K562 (cell line): Measurements from ENCODE around the gene SERPINB11. TPM values are rescaled to one million over a fixed set of nuclear protein-coding genes. Genes with fewer than 3 reads are reported as not detected.

Source experiments
- ATAC-seq: fragments of 200-7000 bp; cut with Tn5 transposase; 3 replicates; pipeline ENCODE4 v1.9.1; 2020; ENCODE audit warnings: moderate library complexity
- BruUV-seq: library from RNA; stranded (reverse); fragments of 400-500 nt; replicated peaks from 2 replicates; lab custom pipeline; 2021; lab: Mats Ljungman, UMichigan
- CTCF ChIA-PET: fragments of 300-600 bp; formaldehyde crosslinking; extraction: SDS; loops from one replicate; lab custom pipeline; 2021; ENCODE audit warnings: low intra/inter-chr PET ratio; lab: Yijun Ruan, JAX
- POLR2A ChIA-PET: fragments of 300-600, 350-650 bp; sonication (Branson Sonifier 250); formaldehyde crosslinking; extraction: SDS; loops from one replicate; lab custom pipeline; 2021; ENCODE audit warnings: antibody characterized with exemption, inconsistent platforms; lab: Yijun Ruan, JAX
- DNase-seq, 4 experiments: peaks; one replicate each; pipeline versions ENCODE4 v3.0.0 to v3.0.0-alpha.2; 2011 to 2018; ENCODE audit warnings: low spot score in 3 of 4, mixed read lengths in 3 of 4; ENCODE audit errors: extremely low read depth in 1 of 4
- FAIRE-seq: peaks from 2 replicates; lab custom pipeline; 2011; peaks lifted over from hg19 to GRCh38; lab: Jason Lieb, UNC
- H2AFZ ChIP-seq: 2 replicates; pipeline ENCODE4 v1.6.0; 2011; ENCODE audit warnings: low read depth, low read length, control low read depth, inconsistent platforms
- H3K27ac ChIP-seq: fragments of 200-600 bp; 3 replicates; pipeline ENCODE4 v1.8.0; 2011; ENCODE audit warnings: low read depth, mild to moderate bottlenecking, control low read depth, inconsistent platforms, low read length, moderate library complexity, mixed read lengths; ENCODE audit errors: extremely low read depth
- H3K27me3 ChIP-seq, 2 experiments: fragments of 300-600 bp in 1 of 2; 2 replicates in 1 of 2; 3 replicates in 1 of 2; pipeline versions ENCODE4 v1.6.0 to v1.8.0; 2011; ENCODE audit warnings: inconsistent platforms in 2 of 2, low read length in 2 of 2, mild to moderate bottlenecking in 1 of 2, mixed read lengths in 1 of 2, moderate library complexity in 1 of 2; ENCODE audit not compliant: control insufficient read depth in 2 of 2, insufficient read depth in 2 of 2
- H3K36me3 ChIP-seq: fragments of 300-600 bp; 3 replicates; pipeline ENCODE4 v1.8.0; 2011; ENCODE audit warnings: mild to moderate bottlenecking, low read length, inconsistent platforms; ENCODE audit not compliant: control insufficient read depth, insufficient read depth
- H3K4me1 ChIP-seq, 2 experiments: fragments of 200-600 bp in 1 of 2; replicated peaks in 1 of 2; 2 replicates in 1 of 2; 3 replicates in 1 of 2; pipeline versions ENCODE4 v1.5.1 to v1.8.0; 2011; ENCODE audit warnings: inconsistent platforms in 2 of 2, low read length in 2 of 2, mild to moderate bottlenecking in 1 of 2, mixed read lengths in 1 of 2, moderate library complexity in 1 of 2; ENCODE audit not compliant: control insufficient read depth in 2 of 2, insufficient read depth in 2 of 2
- H3K4me2 ChIP-seq: 2 replicates; pipeline ENCODE4 v1.6.1; 2011; ENCODE audit warnings: low read length, control low read depth, inconsistent platforms, mixed read lengths; ENCODE audit not compliant: insufficient read depth
- H3K4me3 ChIP-seq: fragments of 200-600 bp; sonication (generic), shearing (Covaris generic); 2 replicates; pipeline ENCODE4 v1.5.1; 2016; ENCODE audit warnings: control low read depth, inconsistent platforms
- H3K79me2 ChIP-seq: fragments of 200-600 bp; 3 replicates; pipeline ENCODE4 v1.8.0; 2011; ENCODE audit warnings: low read length, inconsistent platforms; ENCODE audit not compliant: control insufficient read depth, insufficient read depth
- H3K9ac ChIP-seq, 2 experiments: 2 replicates each; pipeline versions ENCODE4 v1.6.0 to v1.6.1; 2011; ENCODE audit warnings: low read depth in 2 of 2, low read length in 2 of 2, control low read depth in 1 of 2, inconsistent platforms in 1 of 2, mild to moderate bottlenecking in 1 of 2, mixed read lengths in 1 of 2; ENCODE audit not compliant: insufficient read depth in 1 of 2
- H3K9me1 ChIP-seq: one replicate; pipeline ENCODE4 v1.6.0; 2011; ENCODE audit warnings: inconsistent platforms, mild to moderate bottlenecking, low read length, moderate library complexity; ENCODE audit not compliant: control insufficient read depth, insufficient read depth
- H3K9me3 ChIP-seq: replicated peaks from 2 replicates; pipeline ENCODE4 v1.5.1; 2011; ENCODE audit warnings: low read depth, low read length, inconsistent platforms; ENCODE audit not compliant: control insufficient read depth, insufficient read depth
- H4K20me1 ChIP-seq: replicated peaks from 2 replicates; pipeline ENCODE4 v1.6.1; 2011; ENCODE audit warnings: low read length, inconsistent platforms, mixed read lengths; ENCODE audit not compliant: control insufficient read depth, insufficient read depth
- CBX2 ChIP-seq: fragments of 200-600 bp; sonication (generic); IDR thresholded peaks from one replicate; pipeline ENCODE4 v1.6.1; 2012; ENCODE audit warnings: mild to moderate bottlenecking, low read length, inconsistent platforms; ENCODE audit not compliant: insufficient read depth, poor library complexity, severe bottlenecking
- ETV5 ChIP-seq: sonication (generic); formaldehyde crosslinking; IDR thresholded peaks from 2 replicates; pipeline ENCODE4 v1.4.0; 2020; ENCODE audit warnings: low read depth, mild to moderate bottlenecking, missing genetic modification reagents
- KLF13 ChIP-seq: fragments of 450-650 bp; IDR thresholded peaks from 2 replicates; pipeline ENCODE4 v1.6.1; 2016; ENCODE audit warnings: missing genetic modification characterization, low read depth, mild to moderate bottlenecking, missing compliant biosample characterization, moderate library complexity, borderline replicate concordance
- RBBP5 ChIP-seq: fragments of 200-600 bp; sonication (generic); IDR thresholded peaks from 2 replicates; pipeline ENCODE4 v1.6.1; 2012; ENCODE audit warnings: borderline replicate concordance, mild to moderate bottlenecking, low read length, control low read depth, inconsistent platforms; ENCODE audit not compliant: insufficient read depth, poor library complexity, severe bottlenecking
- RFX1 ChIP-seq: fragments of 450-650 bp; IDR thresholded peaks from 2 replicates; pipeline ENCODE4 v1.6.1; 2016; ENCODE audit warnings: mild to moderate bottlenecking, moderate library complexity
- ZC3H4 ChIP-seq: sonication (generic); formaldehyde crosslinking; IDR thresholded peaks from 2 replicates; pipeline ENCODE4 v1.9.0; 2021; ENCODE audit warnings: missing genetic modification reagents, borderline replicate concordance
- ZNF639 ChIP-seq, 2 experiments: fragments of 200-800 bp in 1 of 2; sonication (Bioruptor generic) in 1 of 2; sonication (generic) in 1 of 2; formaldehyde crosslinking in 1 of 2; IDR thresholded peaks in 1 of 2; conservative IDR thresholded peaks in 1 of 2; 2 replicates each; pipeline versions ENCODE4 v1.5.0 to v1.6.1; 2016 to 2020; ENCODE audit warnings: missing compliant biosample characterization in 1 of 2, missing genetic modification characterization in 1 of 2, missing genetic modification reagents in 1 of 2
- WGBS: fragments of 100-300 bp; shearing (Covaris generic); methylation state at CpG from one replicate; pipeline ENCODE4 v1.1.6; 2016; ENCODE audit warnings: low coverage, mixed read lengths; ENCODE audit not compliant: insufficient coverage; ENCODE audit errors: missing lambda C conversion rate; 5-methylcytosine and 5-hydroxymethylcytosine counted together
- in situ Hi-C: fragments of 300-500 bp; cut with MboI; formaldehyde crosslinking; loops from 4 replicates; pipeline ENCODE4 v1.15.0; 2018; ENCODE audit warnings: inconsistent platforms, mixed read lengths
- intact Hi-C: fragments of 100-400 bp; cut with micrococcal nuclease; formaldehyde crosslinking; loops from 2 replicates; pipeline ENCODE4 v1.14.2; 2022
- polyA plus RNA-seq, 8 experiments: library from polyadenylated mRNA; depleted of rRNA in 4 of 8; stranded (reverse) in 5 of 8; unstranded in 3 of 8; fragments of >200 nt; fragmentation: Nextera tagmentation in 2 of 8; fragmentation: Illumina TruSeq in 1 of 8; extraction: Ambion mirVana in 2 of 8; extraction: Trizol in 1 of 8; gene quantifications; 2 replicates each; pipeline versions ENCODE4 v1.2.1 to v1.2.3, GENCODE V29; 2011 to 2014; ENCODE audit warnings: inconsistent platforms in 1 of 8, missing spikeins in 1 of 8
- total RNA-seq, 7 experiments: library from RNA; depleted of rRNA in 6 of 7; stranded (reverse); fragments of >200 nt in 6 of 7; fragmentation: Illumina TruSeq in 2 of 7; extraction: Trizol in 2 of 7; gene quantifications; 2 replicates each; pipeline versions ENCODE4 v1.2.1 to v1.2.3, GENCODE V29; 2011 to 2021; ENCODE audit warnings: low replicate concordance in 1 of 7
- TF ChIP-seq, protein P1 (sequence below): sonication (generic); formaldehyde crosslinking; IDR thresholded peaks from 2 replicates; pipeline ENCODE4 v1.8.0; 2023; ENCODE audit warnings: mild to moderate bottlenecking, missing genetic modification reagents
- TF ChIP-seq, protein P2 (sequence below): fragments of 450-650 bp; formaldehyde crosslinking; IDR thresholded peaks from 2 replicates; pipeline ENCODE4 v1.4.0; 2022; ENCODE audit warnings: mild to moderate bottlenecking, moderate library complexity
- TF ChIP-seq, protein P3 (sequence below): fragments of 450-650 bp; IDR thresholded peaks from one replicate; pipeline ENCODE4 v1.6.1; 2018; ENCODE audit warnings: mild to moderate bottlenecking, moderate library complexity; ENCODE audit not compliant: partially characterized antibody

SERPINB11 gene
- total and polyA plus RNA-seq, 9 of the 15 experiments (the other 6 are each of a cell fraction or from before 2014, with no cell fraction given), result not detected

GRCh38 chr18:63684718-63685117, 18.0 kb upstream of the SERPINB11 start (continued):
- TF ChIP-seq, protein P1, sequence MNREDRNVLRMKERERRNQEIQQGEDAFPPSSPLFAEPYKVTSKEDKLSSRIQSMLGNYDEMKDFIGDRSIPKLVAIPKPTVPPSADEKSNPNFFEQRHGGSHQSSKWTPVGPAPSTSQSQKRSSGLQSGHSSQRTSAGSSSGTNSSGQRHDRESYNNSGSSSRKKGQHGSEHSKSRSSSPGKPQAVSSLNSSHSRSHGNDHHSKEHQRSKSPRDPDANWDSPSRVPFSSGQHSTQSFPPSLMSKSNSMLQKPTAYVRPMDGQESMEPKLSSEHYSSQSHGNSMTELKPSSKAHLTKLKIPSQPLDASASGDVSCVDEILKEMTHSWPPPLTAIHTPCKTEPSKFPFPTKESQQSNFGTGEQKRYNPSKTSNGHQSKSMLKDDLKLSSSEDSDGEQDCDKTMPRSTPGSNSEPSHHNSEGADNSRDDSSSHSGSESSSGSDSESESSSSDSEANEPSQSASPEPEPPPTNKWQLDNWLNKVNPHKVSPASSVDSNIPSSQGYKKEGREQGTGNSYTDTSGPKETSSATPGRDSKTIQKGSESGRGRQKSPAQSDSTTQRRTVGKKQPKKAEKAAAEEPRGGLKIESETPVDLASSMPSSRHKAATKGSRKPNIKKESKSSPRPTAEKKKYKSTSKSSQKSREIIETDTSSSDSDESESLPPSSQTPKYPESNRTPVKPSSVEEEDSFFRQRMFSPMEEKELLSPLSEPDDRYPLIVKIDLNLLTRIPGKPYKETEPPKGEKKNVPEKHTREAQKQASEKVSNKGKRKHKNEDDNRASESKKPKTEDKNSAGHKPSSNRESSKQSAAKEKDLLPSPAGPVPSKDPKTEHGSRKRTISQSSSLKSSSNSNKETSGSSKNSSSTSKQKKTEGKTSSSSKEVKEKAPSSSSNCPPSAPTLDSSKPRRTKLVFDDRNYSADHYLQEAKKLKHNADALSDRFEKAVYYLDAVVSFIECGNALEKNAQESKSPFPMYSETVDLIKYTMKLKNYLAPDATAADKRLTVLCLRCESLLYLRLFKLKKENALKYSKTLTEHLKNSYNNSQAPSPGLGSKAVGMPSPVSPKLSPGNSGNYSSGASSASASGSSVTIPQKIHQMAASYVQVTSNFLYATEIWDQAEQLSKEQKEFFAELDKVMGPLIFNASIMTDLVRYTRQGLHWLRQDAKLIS (CRISPR knock-in tag), result no peak
- TF ChIP-seq KLF13 (tag), result no peak
- TF ChIP-seq, all 486 proteins: peak for 0

GRCh38 chr18:63686871-63687270, 15.9 kb upstream of the SERPINB11 start:
- no peak overlapping the region for H3K27ac ChIP-seq
- WGBS, result 17% methylated on average over 1 of the region's 2 CpGs
- no peaks in the 10 kb centered on the region for H3K9me3 ChIP-seq
- H3K27me3 ChIP-seq, result no peaks in the 10 kb centered on the region
- H3K4me1 ChIP-seq, result no peaks in the 10 kb centered on the region
- H3K36me3 ChIP-seq, result no peaks in the 10 kb centered on the region
- no peak for DNase-seq
- H2AFZ ChIP-seq, result no peak overlapping the region
- intact Hi-C loops (no loop called here), in situ Hi-C loops (no loop called here)
- no peaks in the 10 kb centered on the region for H3K9me1 ChIP-seq
- CTCF ChIA-PET, result no interaction called here
- no peak for FAIRE-seq
- H3K4me2 ChIP-seq, result no peak overlapping the region
- POLR2A ChIA-PET, result no interaction called here
- ATAC-seq, result no peak
- H4K20me1 ChIP-seq, result no peaks in the 10 kb centered on the region
- BruUV-seq, result no TSS peak
- H3K79me2 ChIP-seq, result no peaks in the 10 kb centered on the region
- no peak overlapping the region for H3K9ac ChIP-seq
- H3K4me3 ChIP-seq, result no peak overlapping the region
- TF ChIP-seq, protein P2, sequence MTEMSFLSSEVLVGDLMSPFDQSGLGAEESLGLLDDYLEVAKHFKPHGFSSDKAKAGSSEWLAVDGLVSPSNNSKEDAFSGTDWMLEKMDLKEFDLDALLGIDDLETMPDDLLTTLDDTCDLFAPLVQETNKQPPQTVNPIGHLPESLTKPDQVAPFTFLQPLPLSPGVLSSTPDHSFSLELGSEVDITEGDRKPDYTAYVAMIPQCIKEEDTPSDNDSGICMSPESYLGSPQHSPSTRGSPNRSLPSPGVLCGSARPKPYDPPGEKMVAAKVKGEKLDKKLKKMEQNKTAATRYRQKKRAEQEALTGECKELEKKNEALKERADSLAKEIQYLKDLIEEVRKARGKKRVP (CRISPR knock-in tag), result no peak
- TF ChIP-seq RBBP5, result no peak
- TF ChIP-seq CBX2, result no peak
- TF ChIP-seq ZC3H4, result no peak
- no peak for TF ChIP-seq ZNF639 (CRISPR knock-in tag; conservative IDR thresholded peaks at IDR 0.05 in 1 of 2, IDR thresholded peaks at IDR 0.05 in 1 of 2)
- TF ChIP-seq, protein P3, sequence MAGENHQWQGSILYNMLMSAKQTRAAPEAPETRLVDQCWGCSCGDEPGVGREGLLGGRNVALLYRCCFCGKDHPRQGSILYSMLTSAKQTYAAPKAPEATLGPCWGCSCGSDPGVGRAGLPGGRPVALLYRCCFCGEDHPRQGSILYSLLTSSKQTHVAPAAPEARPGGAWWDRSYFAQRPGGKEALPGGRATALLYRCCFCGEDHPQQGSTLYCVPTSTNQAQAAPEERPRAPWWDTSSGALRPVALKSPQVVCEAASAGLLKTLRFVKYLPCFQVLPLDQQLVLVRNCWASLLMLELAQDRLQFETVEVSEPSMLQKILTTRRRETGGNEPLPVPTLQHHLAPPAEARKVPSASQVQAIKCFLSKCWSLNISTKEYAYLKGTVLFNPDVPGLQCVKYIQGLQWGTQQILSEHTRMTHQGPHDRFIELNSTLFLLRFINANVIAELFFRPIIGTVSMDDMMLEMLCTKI, result no peak
- no peak for TF ChIP-seq ETV5 (CRISPR knock-in tag)
- no peak for TF ChIP-seq RFX1
